Left forelimb (tissue), 1 donor: Measurements from ENCODE around the gene TSPAN32.
"Not testable (repeated sequence)": the region's sequence is repeated elsewhere in the genome, so short reads cannot be mapped to it uniquely, and the experiment has no call there.

Experiments used
- DNase-seq: peaks from one replicate; pipeline ENCODE4 v3.0.0-alpha.2; 2018; ENCODE audit warnings: low spot score

TSPAN32 gene

DNA sequence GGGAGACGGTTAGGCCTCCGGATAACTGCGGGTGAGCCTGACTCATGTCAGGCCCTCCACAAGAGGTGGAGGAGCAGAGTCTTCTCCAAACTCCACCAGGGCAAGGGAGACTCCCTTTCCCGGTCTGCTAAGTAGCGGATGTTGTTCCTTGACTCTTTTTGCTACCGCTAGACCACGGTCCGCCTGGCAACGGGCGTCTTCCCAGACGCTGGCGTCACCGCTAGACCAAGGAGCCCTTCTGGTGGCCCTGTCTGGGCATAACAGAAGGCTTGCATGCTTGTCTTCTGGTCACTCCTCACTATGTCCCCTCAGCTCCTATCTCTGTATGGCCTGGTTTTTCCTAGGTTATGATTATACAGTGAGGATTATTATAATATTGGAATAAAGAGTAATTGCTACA is 15.5 kb upstream of the TSPAN32 start:
- DNase-seq: not testable (repeated sequence)

GRCh38 chr11:2287091-2287490 is 14.7 kb upstream of the TSPAN32 start:
- DNase-seq: peak; percentile 54

- peak; percentile 22 for DNase-seq
These were observed 12.5 kb upstream of the TSPAN32 start for GRCh38 chr11:2289350-2289749.

- DNase-seq: no peak
These were observed 12.0 kb upstream of the TSPAN32 start for GRCh38 chr11:2289859-2290258.

GRCh38 chr11:2290351-2290841 is 11.4 kb upstream of the TSPAN32 start:
- peak; percentile 23 for DNase-seq

- peak; percentile 54 for DNase-seq
These were observed 8.3 kb upstream of the TSPAN32 start for GRCh38 chr11:2293531-2293971.

- peak; percentile 34 for DNase-seq
These were observed 7.6 kb upstream of the TSPAN32 start for GRCh38 chr11:2293984-2294925.

GRCh38 chr11:2294926-2295290 is 6.9 kb upstream of the TSPAN32 start:
- peak; percentile 58 for DNase-seq

- DNase-seq: peak; percentile 30
These were observed 5.6 kb upstream of the TSPAN32 start for GRCh38 chr11:2295971-2296912.

- peak; percentile 56 for DNase-seq
These were observed 4.7 kb upstream of the TSPAN32 start for GRCh38 chr11:2296913-2297622.

DNA sequence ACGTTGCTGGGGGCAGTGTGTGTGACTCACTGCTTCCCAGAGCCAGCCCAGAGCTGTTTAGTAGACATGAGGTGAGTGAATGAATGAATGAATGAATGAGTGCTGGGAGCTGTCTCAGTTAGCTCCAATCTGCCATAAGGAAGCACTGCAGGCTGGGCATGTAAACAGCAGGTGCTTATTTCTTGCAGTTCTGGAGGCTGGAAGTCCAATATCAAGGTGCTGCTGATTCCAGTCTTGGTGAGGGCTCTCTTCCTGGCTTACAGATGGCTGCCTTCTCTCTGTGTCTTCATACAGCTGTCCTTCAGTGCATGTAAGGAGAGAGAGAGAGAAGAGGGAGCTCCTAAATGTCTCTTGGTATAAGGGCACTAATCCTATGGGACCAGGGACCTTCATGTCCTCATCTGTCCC is 4.2 kb upstream of the TSPAN32 start:
- DNase-seq: no peak

GRCh38 chr11:2298131-2298794 is 3.5 kb upstream of the TSPAN32 start:
- DNase-seq: no peak

DNA sequence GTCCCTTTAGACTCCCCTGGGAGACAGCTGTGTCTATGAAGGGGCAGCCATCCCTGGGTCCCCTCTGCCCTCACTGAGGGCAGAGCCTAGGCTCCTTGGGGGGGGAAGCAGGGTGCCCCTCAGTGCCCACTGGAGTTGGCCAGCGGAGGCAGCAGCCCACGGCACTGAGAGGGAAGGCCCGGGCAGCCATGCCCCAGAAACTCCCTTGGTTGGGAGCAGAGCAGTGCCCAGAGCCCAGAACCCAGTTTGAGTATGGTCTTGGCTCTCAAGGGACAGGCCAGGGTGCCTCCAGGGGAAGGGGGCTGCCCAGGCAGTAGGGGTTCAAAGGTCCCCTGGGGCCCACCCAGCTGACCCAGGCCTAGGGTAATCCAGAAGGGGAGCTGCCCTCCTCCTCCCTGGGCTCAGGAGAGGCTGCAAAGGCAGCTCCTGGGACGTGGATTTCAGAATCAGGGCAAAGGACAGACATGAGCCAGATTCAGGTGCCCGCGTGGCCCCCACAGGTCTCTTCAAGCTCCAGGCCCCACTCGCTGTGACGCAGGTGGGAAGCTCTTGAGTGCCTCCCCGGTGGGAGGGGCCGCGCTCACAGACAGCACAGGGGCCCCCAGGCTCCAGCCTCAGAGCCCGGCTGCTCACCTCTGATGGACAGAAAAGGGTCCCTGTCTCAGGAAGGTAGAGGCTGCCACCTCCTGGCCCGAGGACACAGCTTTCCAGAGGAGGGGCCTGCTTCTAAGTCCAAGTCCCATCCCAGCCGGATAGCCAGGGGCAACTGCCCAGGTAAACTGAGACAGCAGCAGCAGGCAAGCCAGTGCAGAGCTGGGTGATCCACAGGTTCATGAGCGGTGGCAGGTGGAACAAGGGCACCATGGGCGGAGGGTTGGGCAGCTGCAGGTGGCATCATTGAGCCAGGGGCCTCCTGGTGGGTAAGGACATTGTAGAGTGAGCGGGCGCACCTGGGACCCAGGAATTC is 2.7 kb upstream of the TSPAN32 start:
- peak; percentile 64 for DNase-seq

- DNase-seq: no peak
These were observed 2.0 kb upstream of the TSPAN32 start for GRCh38 chr11:2299773-2300172.

GRCh38 chr11:2300290-2300935 is 1.4 kb upstream of the TSPAN32 start:
- DNase-seq: peak; percentile 63

DNA sequence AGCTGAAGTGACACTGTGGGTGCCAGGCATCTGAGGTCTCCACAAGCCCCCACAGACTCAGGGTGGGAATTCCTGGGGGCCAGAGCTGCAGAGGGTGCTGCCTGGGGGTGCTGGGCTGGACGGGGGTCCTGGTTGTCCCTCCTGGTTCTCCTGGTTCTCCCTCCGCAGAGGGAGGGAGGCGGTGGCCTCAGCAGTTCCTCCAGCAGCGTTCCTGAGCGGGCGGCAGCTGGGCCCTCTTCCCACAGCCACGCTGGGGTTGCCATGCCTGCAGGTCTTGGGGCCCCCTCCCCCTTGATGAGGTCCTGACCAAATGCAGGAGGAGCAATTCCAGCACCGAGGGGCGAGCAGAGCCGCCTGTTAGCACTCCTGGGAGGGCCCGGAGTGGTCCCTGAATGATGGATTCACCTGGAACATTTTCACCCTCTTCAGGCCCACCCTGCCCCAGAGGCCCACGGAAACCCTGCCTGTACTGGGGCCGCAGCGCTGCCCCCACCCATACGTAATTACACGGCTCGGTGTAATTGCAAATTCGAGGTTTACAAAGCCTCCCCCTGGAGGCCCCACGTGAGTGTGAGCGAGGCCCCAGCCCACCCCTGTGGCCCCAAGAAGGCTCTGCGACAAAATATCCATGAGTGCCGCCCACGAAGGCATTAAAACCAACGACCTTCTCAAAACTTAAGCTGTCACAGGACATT is 730 bp upstream of the TSPAN32 start:
- peak; percentile 62 for DNase-seq

DNA sequence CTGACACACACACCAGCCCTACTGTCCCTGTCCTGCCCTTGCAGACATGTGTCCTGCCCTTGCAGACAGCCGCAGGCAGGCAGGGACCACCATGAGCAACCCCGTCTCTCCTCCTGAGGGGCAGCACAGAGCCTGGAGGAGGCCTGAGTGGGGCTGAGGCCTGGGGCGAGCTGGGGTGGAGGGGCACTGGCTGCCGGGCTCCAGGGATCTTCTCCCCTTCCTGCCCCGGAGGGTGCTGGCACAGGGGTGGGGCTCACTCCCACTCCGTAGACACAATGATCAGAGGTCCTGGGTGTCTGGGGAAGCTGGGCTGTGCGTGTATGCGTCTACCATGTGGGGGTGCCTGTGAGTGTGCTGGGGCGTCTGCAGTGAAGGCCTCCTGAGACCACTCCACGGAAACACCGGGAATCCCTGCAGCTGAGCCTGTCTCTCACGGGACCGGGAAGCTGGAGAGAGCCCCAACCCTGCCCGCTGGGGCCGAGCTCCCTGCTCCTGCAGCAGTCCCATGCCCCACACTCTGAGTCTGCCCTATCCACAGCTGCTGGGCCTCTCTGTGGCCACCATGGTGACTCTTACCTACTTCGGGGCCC is 588 bp downstream of the TSPAN32 start:
- DNase-seq: peak; percentile 59

- peak; percentile 64 for DNase-seq
These were observed 1.2 kb downstream of the TSPAN32 start for GRCh38 chr11:2302896-2303626.
